ENCODE results near the gene ZNF778. TPM values are rescaled to one million over a fixed set of nuclear protein-coding genes. Genes with fewer than 3 reads are reported as not detected.
A peak's percentile ranks its signal among the peaks of the same experiment; 100 is the strongest.

The ZNF778 gene
- total and polyA plus RNA-seq, 2 of the 8 experiments (the other 6 are each of a cell fraction or from before 2014, with no cell fraction given), result 9.5 to 21.9 TPM

GRCh38 chr16:89187770-89188392 is 29.6 kb upstream of the ZNF778 start:
- H3K9me3 ChIP-seq (ENCODE audit: insufficient read depth in 2 of 2, low read depth in 1 of 2, low read length in 1 of 2), result no peaks in the 10 kb centered on the region; a peak in 1 of 4 replicates
- no peak overlapping the region for H2BK12ac ChIP-seq (ENCODE audit: low read depth, low read length)
- peaks cover 4% of the 10 kb centered on the region; the same call in 1 of the 2 replicates for H3K23me2 ChIP-seq (ENCODE audit: low read depth, low read length)
- no peak overlapping the region for H3K4ac ChIP-seq (replicated peaks; ENCODE audit: insufficient read length, low read depth, low read length)
- FAIRE-seq (no peak), DNase-seq (ENCODE audit: low read depth in 1 of 2, low spot score in 2 of 2) (peak in 1 of 2 experiments; percentile 48)
- H3K18ac ChIP-seq (ENCODE audit: extremely low read depth, low read length), result no peak overlapping the region
- no peak overlapping the region for H2AK5ac ChIP-seq (ENCODE audit: low read depth, low read length)
- no peak overlapping the region for H2BK5ac ChIP-seq (ENCODE audit: low read depth, low read length)
- no peak overlapping the region for H3K56ac ChIP-seq (replicated peaks; ENCODE audit: insufficient read length, low read depth, low read length)
- H3K27ac ChIP-seq (ENCODE audit: low read depth, low read length), result no peak overlapping the region
- H3K14ac ChIP-seq (ENCODE audit: insufficient read length), result no peak overlapping the region
- H4K91ac ChIP-seq (replicated peaks; ENCODE audit: insufficient read length, low read length), result no peak overlapping the region
- no peak overlapping the region for H4K5ac ChIP-seq (ENCODE audit: insufficient read length, low read depth, low read length)
- H3K79me1 ChIP-seq (ENCODE audit: low read depth, low read length), result no peaks in the 10 kb centered on the region
- TF ChIP-seq RNF2 (IDR thresholded peaks at IDR 0.05; ENCODE audit: borderline replicate concordance, low read depth, low read length, missing control alignments, poor library complexity, severe bottlenecking) (no peak), CHD1 (IDR thresholded peaks at IDR 0.05; ENCODE audit: low read depth, low read length) (no peak), RBBP5 (IDR thresholded peaks at IDR 0.05; ENCODE audit: borderline replicate concordance, low read depth, low read length) (no peak), BACH1 (IDR thresholded peaks at IDR 0.05; ENCODE audit: low read length) (no peak), ZNF274 (IDR thresholded peaks at IDR 0.05; ENCODE audit: borderline replicate concordance, extremely low read depth, low read length) (no peak), SAP30 (IDR thresholded peaks at IDR 0.05; ENCODE audit: insufficient read depth, insufficient replicate concordance, low read length) (no peak), SP2 (IDR thresholded peaks at IDR 0.05; ENCODE audit: low read length) (no peak), CBX5 (IDR thresholded peaks at IDR 0.05; ENCODE audit: low read depth, low read length) (no peak), NRF1 (IDR thresholded peaks at IDR 0.05; ENCODE audit: low read depth, low read length) (no peak), RXRA (IDR thresholded peaks at IDR 0.05; ENCODE audit: insufficient read depth, low read depth, low read length) (no peak), KDM1A (IDR thresholded peaks at IDR 0.05; ENCODE audit: borderline replicate concordance, low read length) (no peak)
- no peaks in the 10 kb centered on the region; a peak in 1 of 7 replicates for H3K4me1 ChIP-seq (replicated peaks in 1 of 4; ENCODE audit: control insufficient read depth in 3 of 4, insufficient read depth in 4 of 4, low read length in 3 of 4)
- H2BK20ac ChIP-seq (ENCODE audit: low read length), result no peak overlapping the region
- 80% methylated on average over 14 of the region's 19 CpGs; no CpG with 5 or more reads in 1 of the 2 experiments for WGBS, 2 experiments (ENCODE audit: extremely low coverage in 1 of 2, insufficient coverage in 1 of 2, insufficient read length in 1 of 2, insufficient replicate concordance in 2 of 2, low coverage in 1 of 2, low lambda C conversion rate in 2 of 2, missing lambda C conversion rate in 1 of 2)
- ChIA-PET POLR2A (ENCODE audit: partially characterized antibody) (interaction anchor here (0.6 to 0.9 kb wide), 2 partner anchors 11 to 30 kb away, joined by 3 read pairs; partner anchors contain the start of gene ZNF778), CTCF (ENCODE audit: partially characterized antibody) (interaction anchor here (1.1 kb wide), 1 partner anchor 32 kb away, joined by 3 read pairs; no protein-coding TSS in a partner anchor)
- H3K9ac ChIP-seq (replicated peaks in 1 of 4; ENCODE audit: extremely low read depth in 1 of 4, low read depth in 3 of 4, low read length in 3 of 4), result no peak overlapping the region
- no peaks in the 10 kb centered on the region for H3K79me2 ChIP-seq (ENCODE audit: control insufficient read depth in 1 of 2, insufficient read depth in 2 of 2, low read length in 2 of 2)
- no peak overlapping the region for H4K8ac ChIP-seq (ENCODE audit: extremely low read depth, insufficient read depth, low read length)
- H4K20me1 ChIP-seq (replicated peaks in 1 of 2; ENCODE audit: control insufficient read depth in 1 of 2, insufficient read depth in 2 of 2, low read length in 2 of 2), result peaks cover 0 to 4% of the 10 kb centered on the region in 2 experiments
- peaks cover 0 to 9% (median 6%) of the 10 kb centered on the region in 4 experiments; a peak in 6 of 7 replicates for H3K27me3 ChIP-seq (replicated peaks in 1 of 4; ENCODE audit: control insufficient read depth in 3 of 4, extremely low read depth in 1 of 4, insufficient read depth in 3 of 4, low read length in 3 of 4)
- H3K4me2 ChIP-seq (ENCODE audit: insufficient read depth in 1 of 2, low read depth in 2 of 2, low read length in 2 of 2), result no peak overlapping the region
- H3K23ac ChIP-seq (ENCODE audit: insufficient read length), result no peak overlapping the region
- no peak overlapping the region for H2AFZ ChIP-seq (ENCODE audit: low read length)
- no peak overlapping the region for H3K4me3 ChIP-seq (ENCODE audit: extremely low read depth in 1 of 4, insufficient read depth in 2 of 4, low read depth in 3 of 4, low read length in 4 of 4)
- H2BK120ac ChIP-seq (replicated peaks; ENCODE audit: low read depth, low read length), result no peak overlapping the region
- no peak overlapping the region for H2BK15ac ChIP-seq (ENCODE audit: low read length)
- H3K36me3 ChIP-seq (ENCODE audit: control insufficient read depth in 2 of 4, insufficient read depth in 4 of 4, low read length in 3 of 4), result no peaks in the 10 kb centered on the region
